ENCODE data around the gene NINL. TPM values are rescaled to one million over a fixed set of nuclear protein-coding genes. Genes with fewer than 3 reads are reported as not detected.

The NINL gene
- total RNA-seq, 2 experiments from 2014 or later: 2.0 to 2.2 TPM

DNA sequence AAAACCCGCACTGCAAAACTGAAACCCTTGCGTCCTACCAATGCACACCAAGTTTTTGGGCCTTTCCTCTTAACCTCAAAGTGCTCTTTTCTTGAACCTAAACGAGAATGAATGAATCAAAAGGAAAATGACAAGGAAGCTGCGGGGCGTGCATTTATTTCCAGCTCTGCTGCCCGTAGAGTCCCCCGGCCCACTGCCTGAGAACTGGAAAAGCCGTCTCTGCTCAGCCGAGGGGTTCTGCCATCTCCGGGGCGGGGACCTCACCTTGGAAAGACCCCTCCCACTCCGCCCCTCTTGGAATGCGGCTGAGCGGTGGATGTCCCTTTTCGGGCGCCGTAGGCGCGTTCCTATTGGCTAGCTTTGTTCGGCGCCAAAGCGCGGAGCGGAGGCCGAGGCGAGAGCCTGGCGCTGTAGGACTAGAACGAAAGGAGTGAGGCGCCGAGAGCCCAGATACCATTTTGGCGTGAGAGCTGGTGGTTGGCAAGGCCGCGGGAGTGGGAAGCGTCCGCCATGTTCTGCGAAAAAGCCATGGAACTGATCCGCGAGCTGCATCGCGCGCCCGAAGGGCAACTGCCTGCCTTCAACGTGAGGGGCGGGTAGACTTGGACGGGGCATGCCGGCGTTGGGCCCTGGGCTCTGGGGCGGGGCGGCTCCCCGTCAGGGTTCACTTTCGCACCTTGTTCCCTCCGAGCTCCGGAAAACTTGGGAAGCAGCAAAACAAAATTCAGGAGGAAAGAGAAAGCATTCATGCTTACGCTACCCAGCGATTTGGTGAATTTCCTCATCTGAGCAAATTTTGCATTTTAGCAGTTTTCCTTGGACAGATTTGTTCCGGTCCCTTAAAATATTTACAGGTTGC is 177.8 kb downstream of the NINL start, which contains the start of gene GINS1:
Gene GINS1 (plus strand): TSS at position 363 of the 859 bp plus-strand sequence. CDS start 148 bp downstream, at position 511.
- peak; percentile 88 for DNase-seq
- Mint-ChIP-seq H3K4me1 (peaks cover 16% of the 10 kb centered on the region), H3K27me3 (no peaks in the 10 kb centered on the region), H3K36me3 (peaks cover 12% of the 10 kb centered on the region), H3K4me3 (peak within 1 kb of the TSS; percentile 91), H3K27ac (peak within 1 kb of the TSS; percentile 91), H3K9me3 (peaks cover 14% of the 10 kb centered on the region)

Other genes starting within 250 kb of the NINL start
- gene ABHD12, start 194.7 kb downstream of the NINL start, total RNA-seq: 10 to 100 TPM; 18.1 to 18.4 TPM
- 10 to 100 TPM; 33.9 to 34.1 TPM for gene GINS1, start 177.9 kb downstream of the NINL start, total RNA-seq
- gene NANP, start 38.5 kb upstream of the NINL start, total RNA-seq: 10 to 100 TPM; 10.2 to 10.9 TPM
- gene ZNF337, start 111.3 kb upstream of the NINL start, total RNA-seq: 10 to 100 TPM; 10.6 to 11.2 TPM